ENCODE measurements around the gene NAP1L5. TPM values are rescaled to one million over a fixed set of nuclear protein-coding genes. Genes with fewer than 3 reads are reported as not detected.

The NAP1L5 gene
- total RNA-seq, 1 donor from 2014 or later: 4.4 TPM

DNA sequence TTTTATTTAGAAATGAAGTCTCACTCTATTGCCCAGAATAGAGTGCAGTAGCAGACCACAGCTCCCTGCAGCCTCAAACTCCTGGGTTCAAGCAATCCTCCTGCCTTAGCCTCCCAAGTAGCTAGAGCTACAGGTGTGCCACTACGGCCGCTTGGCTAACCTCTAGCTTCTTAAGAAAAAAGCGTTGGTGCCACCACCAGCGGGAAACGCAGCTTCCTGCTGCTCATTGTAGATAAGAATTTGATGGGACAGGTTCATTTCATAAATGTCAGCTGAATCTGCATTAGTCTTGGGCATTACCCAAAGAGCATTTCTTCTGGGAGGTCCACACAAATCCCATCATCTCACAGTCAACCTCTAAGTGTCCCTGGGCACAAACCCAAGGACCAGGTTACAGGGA lies 33.2 kb upstream of the NAP1L5 start:
- Mint-ChIP-seq H3K27me3 (ENCODE audit: unreplicated experiment) (peaks cover 2% of the 10 kb centered on the region), H3K36me3 (ENCODE audit: low read depth, unreplicated experiment) (peaks cover 15% of the 10 kb centered on the region), H3K4me3 (ENCODE audit: unreplicated experiment) (no peak overlapping the region), H3K27ac (ENCODE audit: unreplicated experiment) (no peak overlapping the region), H3K4me1 (ENCODE audit: unreplicated experiment) (peaks cover 2% of the 10 kb centered on the region), H3K9me3 (ENCODE audit: unreplicated experiment) (no peaks in the 10 kb centered on the region)
- DNase-seq (ENCODE audit: low spot score): no peak
- no peak for TF ChIP-seq CTCF (IDR thresholded peaks at IDR 0.05; ENCODE audit: unreplicated experiment)

- peaks cover 15% of the 10 kb centered on the region for H3K36me3 Mint-ChIP-seq (ENCODE audit: low read depth, unreplicated experiment)
- H3K4me3 Mint-ChIP-seq (ENCODE audit: unreplicated experiment): no peak overlapping the region
- H3K9me3 Mint-ChIP-seq (ENCODE audit: unreplicated experiment): no peaks in the 10 kb centered on the region
- TF ChIP-seq CTCF (IDR thresholded peaks at IDR 0.05; ENCODE audit: unreplicated experiment): no peak
- H3K27me3 Mint-ChIP-seq (ENCODE audit: unreplicated experiment): peaks cover 2% of the 10 kb centered on the region
- no peak overlapping the region for H3K27ac Mint-ChIP-seq (ENCODE audit: unreplicated experiment)
- peaks cover 2% of the 10 kb centered on the region for H3K4me1 Mint-ChIP-seq (ENCODE audit: unreplicated experiment)
- DNase-seq (ENCODE audit: low spot score): no peak
Measured at GRCh38 chr4:88729146-88729760, 31.6 kb upstream of the NAP1L5 start.

- DNase-seq (ENCODE audit: low spot score): no peak
- H3K27me3 Mint-ChIP-seq (ENCODE audit: unreplicated experiment): no peaks in the 10 kb centered on the region
- no peaks in the 10 kb centered on the region for H3K9me3 Mint-ChIP-seq (ENCODE audit: unreplicated experiment)
- no peak for TF ChIP-seq CTCF (IDR thresholded peaks at IDR 0.05; ENCODE audit: unreplicated experiment)
- H3K4me3 Mint-ChIP-seq (ENCODE audit: unreplicated experiment): no peak overlapping the region
- peaks cover 15% of the 10 kb centered on the region for H3K36me3 Mint-ChIP-seq (ENCODE audit: low read depth, unreplicated experiment)
- H3K27ac Mint-ChIP-seq (ENCODE audit: unreplicated experiment): no peak overlapping the region
- H3K4me1 Mint-ChIP-seq (ENCODE audit: unreplicated experiment): peaks cover 2% of the 10 kb centered on the region
Measured at GRCh38 chr4:88728146-88728545, 30.5 kb upstream of the NAP1L5 start.

DNA sequence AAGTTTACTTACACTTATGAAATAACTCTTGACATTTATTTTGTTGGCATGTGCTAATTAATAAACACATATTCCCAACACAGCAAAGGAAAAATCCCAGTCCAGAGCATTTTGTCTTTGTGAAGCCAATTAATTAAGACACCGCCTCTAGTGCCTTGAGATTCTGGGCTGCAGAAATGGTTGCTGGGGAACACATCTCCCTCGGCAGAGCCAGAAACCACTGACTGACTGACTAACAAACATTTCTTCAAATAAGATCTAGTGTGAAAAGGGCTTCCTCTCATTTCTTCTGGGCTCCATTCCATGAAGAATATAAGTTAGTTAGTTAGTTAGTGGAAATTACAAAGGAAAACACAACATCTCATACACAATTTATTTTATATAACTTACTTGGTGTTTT lies 28.4 kb upstream of the NAP1L5 start:
- no peak overlapping the region for H3K4me3 Mint-ChIP-seq (ENCODE audit: unreplicated experiment)
- no peak for DNase-seq (ENCODE audit: low spot score)
- no peak for TF ChIP-seq CTCF (IDR thresholded peaks at IDR 0.05; ENCODE audit: unreplicated experiment)
- no peak overlapping the region for H3K27ac Mint-ChIP-seq (ENCODE audit: unreplicated experiment)
- no peaks in the 10 kb centered on the region for H3K9me3 Mint-ChIP-seq (ENCODE audit: unreplicated experiment)
- peaks cover 11% of the 10 kb centered on the region for H3K36me3 Mint-ChIP-seq (ENCODE audit: low read depth, unreplicated experiment)
- H3K27me3 Mint-ChIP-seq (ENCODE audit: unreplicated experiment): no peaks in the 10 kb centered on the region
- no peaks in the 10 kb centered on the region for H3K4me1 Mint-ChIP-seq (ENCODE audit: unreplicated experiment)

- DNase-seq (ENCODE audit: low spot score): no peak
- Mint-ChIP-seq H3K9me3 (ENCODE audit: unreplicated experiment) (no peaks in the 10 kb centered on the region), H3K36me3 (ENCODE audit: low read depth, unreplicated experiment) (peaks cover 17% of the 10 kb centered on the region), H3K27me3 (ENCODE audit: unreplicated experiment) (no peaks in the 10 kb centered on the region), H3K4me3 (ENCODE audit: unreplicated experiment) (no peak overlapping the region), H3K27ac (ENCODE audit: unreplicated experiment) (no peak overlapping the region), H3K4me1 (ENCODE audit: unreplicated experiment) (no peaks in the 10 kb centered on the region)
- TF ChIP-seq CTCF (IDR thresholded peaks at IDR 0.05; ENCODE audit: unreplicated experiment): no peak
Measured at GRCh38 chr4:88725143-88725542, 27.5 kb upstream of the NAP1L5 start.
